D721Med (cell line): ENCODE results near the gene TBC1D8B.

Experiments
- DNase-seq: peaks from one replicate; pipeline ENCODE4 v3.0.0; 2011; ENCODE audit warnings: low spot score; ENCODE audit not compliant: insufficient read length
- FAIRE-seq: peaks from 2 replicates; lab custom pipeline; 2011; peaks lifted over from hg19 to GRCh38; lab: Jason Lieb, UNC
- CTCF ChIP-seq: IDR thresholded peaks from 2 replicates; pipeline ENCODE4 v1.5.1; 2012; ENCODE audit warnings: mild to moderate bottlenecking, control low read depth; ENCODE audit not compliant: insufficient read depth; ENCODE audit errors: missing control alignments

TBC1D8B gene

GRCh38 chrX:106905064-106905708 is 102.7 kb downstream of the TBC1D8B start:
- DNase-seq (no peak), FAIRE-seq (no peak)
- TF ChIP-seq CTCF = no peak

- FAIRE-seq = no peak
- TF ChIP-seq CTCF = no peak
- no peak for DNase-seq
These were observed 103.9 kb downstream of the TBC1D8B start for GRCh38 chrX:106906361-106906760.

GRCh38 chrX:106912864-106913263 is 110.4 kb downstream of the TBC1D8B start:
- no peak for TF ChIP-seq CTCF
- no peak for DNase-seq
- FAIRE-seq = no peak

GRCh38 chrX:106917830-106918500 is 115.5 kb downstream of the TBC1D8B start:
- DNase-seq (no peak), FAIRE-seq (no peak)
- TF ChIP-seq CTCF = no peak

- DNase-seq (no peak), FAIRE-seq (no peak)
These were observed 117.5 kb downstream of the TBC1D8B start, which contains the start of gene CLDN2 for GRCh38 chrX:106919932-106920452. Gene CLDN2 (plus strand): TSS chrX:106920402. CDS start chrX:106928229, 7,827 bp downstream.

GRCh38 chrX:106921637-106922036 is 119.2 kb downstream of the TBC1D8B start:
- DNase-seq (no peak), FAIRE-seq (no peak)
- no peak for TF ChIP-seq CTCF

More at GRCh38 chrX:106919932-106920452, 117.5 kb downstream of the TBC1D8B start, which contains the start of gene CLDN2:
- TF ChIP-seq CTCF = no peak
